Endothelial cell of umbilical vein (primary cell): Measurements from ENCODE around the gene SUGCT. TPM values are rescaled to one million over a fixed set of nuclear protein-coding genes. Genes with fewer than 3 reads are reported as not detected.

Experiments used
- BruUV-seq: library from RNA; stranded (reverse); fragments of 400-500 nt; replicated peaks from 2 replicates; lab custom pipeline; 2021; lab: Mats Ljungman, UMichigan
- CTCF ChIA-PET: fragments of 300-600, 350-600 bp; sonication (Branson Sonifier 250); formaldehyde crosslinking; loops from one replicate; lab custom pipeline; 2021; ENCODE audit warnings: antibody characterized with exemption, inconsistent platforms; lab: Charles Lee
- POLR2A ChIA-PET: fragments of 300-600, 350-600 bp; sonication (Branson Sonifier 250); formaldehyde crosslinking; loops from one replicate; lab custom pipeline; 2021; ENCODE audit warnings: antibody characterized with exemption, inconsistent platforms; lab: Charles Lee
- DNase-seq: peaks from one replicate; pipeline ENCODE4 v3.0.0-alpha.2; 2011; ENCODE audit warnings: low read depth, low spot score
- FAIRE-seq: peaks from 2 replicates; lab custom pipeline; 2011; peaks lifted over from hg19 to GRCh38; lab: Jason Lieb, UNC
- H2AFZ ChIP-seq: 2 replicates; pipeline ENCODE4 v1.6.0; 2012; ENCODE audit warnings: low read depth, low read length, control low read depth, inconsistent platforms
- H3K27ac ChIP-seq: 2 replicates; pipeline ENCODE4 v1.5.1; 2011; ENCODE audit warnings: low read depth, mild to moderate bottlenecking, control low read depth, low read length, moderate library complexity; ENCODE audit not compliant: insufficient read depth
- H3K27me3 ChIP-seq, 2 experiments: 2 replicates each; pipeline versions ENCODE4 v1.6.0 to v1.6.1; 2011; ENCODE audit warnings: low read length in 2 of 2, mixed read lengths in 1 of 2; ENCODE audit not compliant: control insufficient read depth in 2 of 2, insufficient read depth in 2 of 2
- H3K36me3 ChIP-seq, 2 experiments: 2 replicates in 1 of 2; 3 replicates in 1 of 2; pipeline ENCODE4 v1.5.1; 2011; ENCODE audit warnings: low read length in 2 of 2, mild to moderate bottlenecking in 1 of 2, moderate library complexity in 1 of 2; ENCODE audit not compliant: control insufficient read depth in 2 of 2, insufficient read depth in 2 of 2; ENCODE audit errors: extremely low read depth in 1 of 2
- H3K4me1 ChIP-seq: 3 replicates; pipeline ENCODE4 v1.5.1; 2011; ENCODE audit warnings: mild to moderate bottlenecking, low read length; ENCODE audit not compliant: control insufficient read depth, insufficient read depth; ENCODE audit errors: extremely low read depth
- H3K4me2 ChIP-seq: 2 replicates; pipeline ENCODE4 v1.6.1; 2011; ENCODE audit warnings: low read length, control low read depth, mixed read lengths; ENCODE audit not compliant: insufficient read depth
- H3K4me3 ChIP-seq, 3 experiments: fragments of 200-600 bp in 1 of 3; sonication (generic), shearing (Covaris generic) in 1 of 3; replicated peaks in 1 of 3; 2 replicates each; pipeline ENCODE4 v1.5.1; 2011 to 2016; ENCODE audit warnings: control low read depth in 3 of 3, low read length in 3 of 3, mild to moderate bottlenecking in 2 of 3, inconsistent platforms in 1 of 3, low read depth in 1 of 3, moderate library complexity in 1 of 3; ENCODE audit not compliant: insufficient read depth in 1 of 3
- H3K79me2 ChIP-seq: 2 replicates; pipeline ENCODE4 v1.6.0; 2012; ENCODE audit warnings: low read length, inconsistent platforms; ENCODE audit not compliant: control insufficient read depth, insufficient read depth
- H3K9ac ChIP-seq: replicated peaks from 2 replicates; pipeline ENCODE3; 2011; ENCODE audit warnings: low read length, control low read depth; ENCODE audit not compliant: insufficient read depth; ENCODE audit errors: extremely low read depth
- H3K9me1 ChIP-seq: replicated peaks from 3 replicates; pipeline ENCODE4 v1.6.0; 2011; ENCODE audit warnings: mild to moderate bottlenecking, low read length; ENCODE audit not compliant: control insufficient read depth, insufficient read depth; ENCODE audit errors: extremely low read depth
- H3K9me3 ChIP-seq: replicated peaks from 2 replicates; pipeline ENCODE4 v1.5.1; 2012; ENCODE audit warnings: low read length, inconsistent platforms; ENCODE audit not compliant: control insufficient read depth, insufficient read depth
- H4K20me1 ChIP-seq: replicated peaks from 2 replicates; pipeline ENCODE3; 2011; ENCODE audit warnings: mild to moderate bottlenecking, low read length; ENCODE audit not compliant: control insufficient read depth, insufficient read depth; ENCODE audit errors: extremely low read depth
- EZH2 ChIP-seq: IDR thresholded peaks from 2 replicates; pipeline ENCODE4 v1.6.1; 2012; ENCODE audit warnings: borderline replicate concordance, low read depth, mild to moderate bottlenecking, moderate library complexity, low read length, inconsistent platforms; ENCODE audit not compliant: severe bottlenecking
- FOS ChIP-seq: IDR thresholded peaks from 2 replicates; pipeline ENCODE4 v1.6.1; 2011; ENCODE audit warnings: mild to moderate bottlenecking, low read length, moderate library complexity, borderline replicate concordance; ENCODE audit not compliant: insufficient read depth
- GATA2 ChIP-seq: IDR thresholded peaks from 2 replicates; pipeline ENCODE4 v1.7.0; 2011; ENCODE audit warnings: low read depth, mild to moderate bottlenecking, moderate library complexity, mixed read lengths, low read length; ENCODE audit not compliant: insufficient read length, insufficient read depth
- JUN ChIP-seq: IDR thresholded peaks from 2 replicates; pipeline ENCODE4 v1.6.1; 2011; ENCODE audit warnings: borderline replicate concordance, low read depth; ENCODE audit not compliant: insufficient read length, insufficient read depth
- MYC ChIP-seq: IDR thresholded peaks from one replicate; pipeline ENCODE4 v1.6.1; 2011; ENCODE audit warnings: mild to moderate bottlenecking, low read depth, low read length
- POLR2A ChIP-seq: IDR thresholded peaks from 2 replicates; pipeline ENCODE4 v1.6.1; 2012; ENCODE audit warnings: low read depth, mild to moderate bottlenecking, control low read depth, low read length
- POLR2AphosphoS5 ChIP-seq: IDR thresholded peaks from 2 replicates; pipeline ENCODE4 v1.6.1; 2012; ENCODE audit warnings: low read depth, mild to moderate bottlenecking, control low read depth, low read length, moderate library complexity; ENCODE audit not compliant: insufficient read depth
- dilution Hi-C: fragments of 300-500 bp; cut with MboI; formaldehyde crosslinking; loops from one replicate; pipeline ENCODE4 v1.15.0; 2019; ENCODE audit warnings: low sequenced_read_pairs; ENCODE audit not compliant: extremely low pct_ligation_motif_present
- intact Hi-C: fragments of 100-400 bp; cut with micrococcal nuclease; formaldehyde crosslinking; loops from one replicate; pipeline ENCODE4 v1.10.0; 2022
- polyA plus RNA-seq, 4 experiments: library from polyadenylated mRNA; depleted of rRNA in 3 of 4; stranded (reverse) in 3 of 4; unstranded in 1 of 4; fragments of >200 nt; gene quantifications; 2 replicates each; pipeline versions ENCODE4 v1.2.1 to v1.2.3, GENCODE V29; 2011 to 2012; ENCODE audit warnings: missing spikeins in 1 of 4
- total RNA-seq: library from RNA; stranded (reverse); gene quantifications from 2 replicates; pipeline ENCODE4 v1.2.3, GENCODE V29; 2021
- TF ChIP-seq, protein P1 (sequence below), 2 donors: IDR thresholded peaks; 1 replicate in 1 of 2; 2 replicates in 1 of 2; pipeline ENCODE4 v1.5.1; 2011; ENCODE audit warnings: low read length in 2 of 2, mild to moderate bottlenecking in 2 of 2, moderate library complexity in 2 of 2, control low read depth in 1 of 2, inconsistent platforms in 1 of 2, low read depth in 1 of 2; ENCODE audit not compliant: insufficient read depth in 1 of 2; ENCODE audit errors: extremely low read depth in 1 of 2

SUGCT gene
- total and polyA plus RNA-seq, 2 donors (not counting 3 experiments of a cell fraction or from before 2014, with no cell fraction given): 1.2 to 1.4 TPM

DNA sequence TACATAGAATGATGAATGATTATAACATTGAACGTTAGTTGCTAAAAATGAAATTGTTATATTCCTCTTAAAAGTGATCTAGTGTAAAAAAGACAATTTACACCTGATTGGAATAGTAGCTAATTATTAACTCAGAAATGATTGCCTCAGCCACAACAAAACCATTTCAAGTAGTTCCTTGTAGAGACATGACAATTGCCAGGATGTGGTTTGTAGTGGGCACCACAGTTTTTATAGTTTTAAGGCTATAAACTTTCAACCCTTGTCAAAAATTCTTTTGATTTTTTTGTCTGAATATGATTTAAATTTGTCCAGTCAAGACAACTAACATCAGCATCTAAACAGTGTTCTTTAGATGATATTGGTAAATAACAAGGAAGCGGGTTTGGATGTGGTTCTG, 145.2 kb downstream of the SUGCT start:
- H3K27me3 ChIP-seq: no peaks in the 10 kb centered on the region
- H3K9me1 ChIP-seq: no peaks in the 10 kb centered on the region
- H3K4me3 ChIP-seq: no peak overlapping the region
- intact Hi-C loops (no loop called here), dilution Hi-C loops (no loop called here)
- ChIA-PET CTCF (interaction anchor here (1.1 kb wide), 1 partner anchor 48 kb away, joined by 3 read pairs; no protein-coding TSS in a partner anchor), POLR2A (interaction anchor here (0.6 kb wide), 1 partner anchor 643 kb away, joined by 3 read pairs; no protein-coding TSS in a partner anchor)
- H3K36me3 ChIP-seq: no peaks in the 10 kb centered on the region
- no peaks in the 10 kb centered on the region for H3K79me2 ChIP-seq
- TF ChIP-seq POLR2AphosphoS5: no peak
- TF ChIP-seq MYC: no peak
- TF ChIP-seq GATA2: no peak
- TF ChIP-seq EZH2: no peak
- TF ChIP-seq FOS: no peak
- TF ChIP-seq POLR2A: no peak
- TF ChIP-seq, protein P1, sequence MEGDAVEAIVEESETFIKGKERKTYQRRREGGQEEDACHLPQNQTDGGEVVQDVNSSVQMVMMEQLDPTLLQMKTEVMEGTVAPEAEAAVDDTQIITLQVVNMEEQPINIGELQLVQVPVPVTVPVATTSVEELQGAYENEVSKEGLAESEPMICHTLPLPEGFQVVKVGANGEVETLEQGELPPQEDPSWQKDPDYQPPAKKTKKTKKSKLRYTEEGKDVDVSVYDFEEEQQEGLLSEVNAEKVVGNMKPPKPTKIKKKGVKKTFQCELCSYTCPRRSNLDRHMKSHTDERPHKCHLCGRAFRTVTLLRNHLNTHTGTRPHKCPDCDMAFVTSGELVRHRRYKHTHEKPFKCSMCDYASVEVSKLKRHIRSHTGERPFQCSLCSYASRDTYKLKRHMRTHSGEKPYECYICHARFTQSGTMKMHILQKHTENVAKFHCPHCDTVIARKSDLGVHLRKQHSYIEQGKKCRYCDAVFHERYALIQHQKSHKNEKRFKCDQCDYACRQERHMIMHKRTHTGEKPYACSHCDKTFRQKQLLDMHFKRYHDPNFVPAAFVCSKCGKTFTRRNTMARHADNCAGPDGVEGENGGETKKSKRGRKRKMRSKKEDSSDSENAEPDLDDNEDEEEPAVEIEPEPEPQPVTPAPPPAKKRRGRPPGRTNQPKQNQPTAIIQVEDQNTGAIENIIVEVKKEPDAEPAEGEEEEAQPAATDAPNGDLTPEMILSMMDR (IDR thresholded peaks at IDR 0.05; ENCODE audit: extremely low read depth in 1 of 2, insufficient read depth in 1 of 2, low read depth in 1 of 2, low read length in 2 of 2): no peak
- no peak for TF ChIP-seq JUN
- no peak overlapping the region for H3K4me2 ChIP-seq
- no peak for DNase-seq
- H3K4me1 ChIP-seq: no peaks in the 10 kb centered on the region
- H4K20me1 ChIP-seq: no peaks in the 10 kb centered on the region
- FAIRE-seq: no peak
- H2AFZ ChIP-seq: no peak overlapping the region
- H3K9ac ChIP-seq: no peak overlapping the region
- no TSS peak for BruUV-seq
- no peak overlapping the region for H3K27ac ChIP-seq
- no peaks in the 10 kb centered on the region for H3K9me3 ChIP-seq
